GM21576 (cell line): Measurements from ENCODE around the gene LYPD1.

Source experiments
- ATAC-seq: cut with Tn5 transposase; IDR thresholded peaks from one replicate; pipeline ENCODE4 v1.9.1; 2021; ENCODE audit warnings: mild to moderate bottlenecking, moderate library complexity; ENCODE audit not compliant: unreplicated experiment

The LYPD1 gene

GRCh38 chr2:132668987-132669907, 758 bp downstream of the LYPD1 start:
- no peak for ATAC-seq

- no peak for ATAC-seq
Measured at GRCh38 chr2:132668189-132668823, 1.7 kb downstream of the LYPD1 start.

- ATAC-seq: no peak
Measured at GRCh38 chr2:132667706-132668105, 2.3 kb downstream of the LYPD1 start.

GRCh38 chr2:132665401-132666140, 4.4 kb downstream of the LYPD1 start:
- no peak for ATAC-seq

GRCh38 chr2:132664096-132664495, 5.9 kb downstream of the LYPD1 start:
- ATAC-seq: no peak

GRCh38 chr2:132662732-132663131, 7.3 kb downstream of the LYPD1 start:
- no peak for ATAC-seq

- ATAC-seq: no peak
Measured at GRCh38 chr2:132659331-132659730, 10.7 kb downstream of the LYPD1 start.

- no peak for ATAC-seq
Measured at GRCh38 chr2:132656266-132656975, 13.6 kb downstream of the LYPD1 start.

- ATAC-seq: no peak
Measured at GRCh38 chr2:132654968-132655367, 15.0 kb downstream of the LYPD1 start.

GRCh38 chr2:132654335-132654734, 15.7 kb downstream of the LYPD1 start:
- ATAC-seq: no peak

GRCh38 chr2:132652474-132652873, 17.5 kb downstream of the LYPD1 start:
- ATAC-seq: no peak

- ATAC-seq: no peak
Measured at GRCh38 chr2:132651115-132652045, 18.6 kb downstream of the LYPD1 start.

GRCh38 chr2:132646540-132647108, 23.4 kb downstream of the LYPD1 start:
- no peak for ATAC-seq

GRCh38 chr2:132645722-132646539, 24.1 kb downstream of the LYPD1 start:
- no peak for ATAC-seq

- ATAC-seq: no peak
Measured at GRCh38 chr2:132645176-132645575, 24.8 kb downstream of the LYPD1 start.

GRCh38 chr2:132642415-132642814, 27.6 kb downstream of the LYPD1 start:
- ATAC-seq: no peak

- no peak for ATAC-seq
Measured at GRCh38 chr2:132641819-132642218, 28.2 kb downstream of the LYPD1 start.

GRCh38 chr2:132640116-132640515, 29.9 kb downstream of the LYPD1 start:
- ATAC-seq: no peak
